HG02981 (cell line): ENCODE data around the gene LRTM1.

Source experiments
- ATAC-seq: cut with Tn5 transposase; IDR thresholded peaks from one replicate; pipeline ENCODE4 v1.9.1; 2021; ENCODE audit warnings: mild to moderate bottlenecking, moderate library complexity; ENCODE audit not compliant: unreplicated experiment

LRTM1 gene

DNA sequence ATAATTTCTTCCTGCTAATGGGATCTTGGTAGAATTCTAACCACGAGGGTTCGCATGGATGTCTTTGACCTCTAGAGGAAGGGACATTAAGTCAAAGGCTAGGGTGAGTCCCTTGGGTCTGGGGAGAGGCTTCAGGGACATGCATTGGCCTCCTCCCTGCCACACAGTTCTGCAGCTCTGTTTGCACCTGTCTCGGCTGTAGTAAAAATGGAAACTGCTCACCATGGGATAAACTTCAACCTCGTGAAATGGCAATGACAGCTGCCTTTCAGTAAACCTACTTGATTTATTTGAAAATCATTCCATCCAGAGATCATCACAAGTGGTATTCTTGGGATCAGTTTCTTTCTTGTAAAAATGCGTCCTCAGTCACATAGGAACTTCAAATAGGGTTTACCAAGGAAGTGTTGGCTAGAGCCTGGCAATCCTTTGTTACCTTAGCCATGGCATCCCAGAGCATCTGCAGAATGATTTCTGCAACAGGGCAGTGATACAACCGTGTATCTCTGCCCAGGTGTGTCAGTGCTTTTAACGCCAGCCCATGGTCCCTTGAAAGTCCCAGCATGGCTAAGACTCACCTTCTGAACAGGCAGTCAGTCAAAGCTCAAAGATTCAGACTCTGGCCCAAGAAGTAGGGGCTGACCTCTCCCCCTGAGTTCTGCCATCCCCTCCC is 14.0 kb upstream of the LRTM1 start:
- ATAC-seq: no peak

DNA sequence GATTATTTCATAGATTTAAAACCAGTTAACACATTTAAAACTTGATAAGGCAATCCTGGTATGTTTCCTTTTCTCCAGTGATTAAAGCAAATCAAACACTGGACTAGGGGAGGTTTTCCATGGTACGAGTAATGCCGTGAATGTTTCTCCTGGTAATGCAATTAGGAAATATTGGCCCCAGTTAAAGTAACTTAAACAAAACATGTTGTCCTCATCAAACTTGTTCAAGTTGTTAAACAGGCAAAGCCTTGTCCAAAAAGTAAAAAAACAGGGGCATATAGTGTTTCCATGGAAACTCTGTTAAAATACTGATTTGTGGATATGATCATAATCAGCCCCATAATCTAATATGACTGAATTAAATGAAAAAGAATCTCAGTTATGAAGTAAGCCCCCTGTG is 13.1 kb upstream of the LRTM1 start:
- no peak for ATAC-seq

DNA sequence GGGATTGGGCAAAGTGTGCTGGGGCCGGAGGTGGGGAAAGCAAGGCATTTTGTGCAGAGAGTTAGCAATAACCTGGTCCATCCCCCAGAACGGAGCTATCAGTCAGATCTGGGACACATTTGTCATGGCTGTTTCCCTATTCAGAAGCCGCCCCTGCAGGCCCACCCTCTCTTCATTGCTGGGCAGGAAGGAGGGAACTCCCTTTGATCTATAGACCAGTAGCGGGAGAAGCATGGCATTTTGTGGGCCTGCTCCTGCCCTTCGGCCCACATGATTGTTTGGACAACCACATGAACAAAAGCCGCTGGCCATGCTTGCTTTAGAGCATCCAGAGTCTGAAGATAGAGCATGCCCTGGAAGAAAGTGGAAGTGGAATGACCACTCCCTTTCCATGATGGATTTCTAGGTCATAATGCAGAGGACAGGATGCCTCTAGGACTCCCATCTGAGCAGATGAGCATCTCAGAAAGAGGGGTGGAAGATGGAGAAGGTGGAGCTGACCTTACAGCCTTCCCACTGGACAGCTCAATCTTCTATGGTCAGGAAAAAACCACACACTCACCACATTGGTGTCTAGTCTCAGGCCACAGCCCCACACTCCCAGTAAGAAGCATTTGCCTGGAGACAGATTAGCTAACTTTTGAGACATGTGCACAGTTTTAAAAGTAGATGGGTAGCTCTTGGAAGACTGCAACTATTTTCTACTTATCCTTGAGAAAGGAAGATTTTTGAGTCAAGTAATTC is 11.9 kb upstream of the LRTM1 start:
- no peak for ATAC-seq

DNA sequence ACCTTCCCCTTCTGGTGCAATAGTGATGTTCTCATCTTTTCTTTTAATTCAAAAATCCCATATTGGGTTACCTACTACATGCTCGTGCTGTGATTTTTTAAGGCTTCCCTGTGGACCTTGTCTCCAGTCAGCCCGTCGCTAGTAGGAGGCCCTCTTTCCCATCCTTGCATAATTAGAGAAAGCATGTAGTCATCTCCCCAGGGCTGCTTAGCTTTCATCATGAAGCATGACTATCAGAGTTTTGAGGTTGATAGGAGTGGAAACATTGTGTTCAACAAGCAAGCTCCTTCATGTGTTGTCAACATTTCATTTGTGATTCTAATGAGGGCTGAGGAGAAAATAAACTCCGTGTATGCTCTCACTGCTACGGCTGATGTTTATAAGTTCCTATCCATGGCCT is 8.7 kb upstream of the LRTM1 start:
- no peak for ATAC-seq

DNA sequence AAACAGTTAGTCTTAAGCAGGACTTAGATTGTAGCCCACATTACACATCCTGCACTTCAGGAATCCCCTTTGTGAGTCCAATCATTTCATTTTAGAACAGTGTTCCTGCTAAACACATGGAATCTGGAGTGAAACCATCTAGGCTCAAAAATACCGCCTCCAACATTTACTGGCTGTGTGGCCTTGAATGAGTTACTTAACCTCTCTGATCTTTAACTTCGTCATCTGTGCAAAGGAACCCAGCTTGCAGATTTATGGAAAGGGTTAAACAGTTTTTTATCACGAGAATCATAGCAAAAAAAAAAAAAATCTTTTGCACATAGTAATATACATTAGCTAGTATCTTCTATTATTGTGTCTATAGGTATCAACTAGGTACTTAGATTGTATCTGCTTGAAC is 8.0 kb upstream of the LRTM1 start:
- no peak for ATAC-seq

DNA sequence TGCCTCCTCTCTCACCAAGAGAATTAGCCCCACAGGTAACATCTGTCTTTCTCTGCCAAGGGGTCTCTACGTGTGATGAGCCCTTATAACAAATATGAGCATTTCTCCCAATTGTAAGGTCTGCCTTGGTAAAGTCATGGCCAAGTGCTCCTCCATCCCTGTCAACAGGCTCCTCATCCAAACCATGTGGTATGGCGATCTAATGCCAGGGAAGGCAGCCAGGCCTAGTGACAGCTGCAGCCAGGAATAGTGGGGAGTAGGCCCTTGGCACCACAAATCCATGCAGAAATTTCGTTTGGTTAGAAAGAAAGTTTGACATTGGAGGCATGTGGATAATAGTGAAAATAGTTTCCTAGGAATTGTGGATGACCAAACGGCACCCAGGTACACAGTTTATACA is 4.7 kb upstream of the LRTM1 start:
- ATAC-seq: no peak

DNA sequence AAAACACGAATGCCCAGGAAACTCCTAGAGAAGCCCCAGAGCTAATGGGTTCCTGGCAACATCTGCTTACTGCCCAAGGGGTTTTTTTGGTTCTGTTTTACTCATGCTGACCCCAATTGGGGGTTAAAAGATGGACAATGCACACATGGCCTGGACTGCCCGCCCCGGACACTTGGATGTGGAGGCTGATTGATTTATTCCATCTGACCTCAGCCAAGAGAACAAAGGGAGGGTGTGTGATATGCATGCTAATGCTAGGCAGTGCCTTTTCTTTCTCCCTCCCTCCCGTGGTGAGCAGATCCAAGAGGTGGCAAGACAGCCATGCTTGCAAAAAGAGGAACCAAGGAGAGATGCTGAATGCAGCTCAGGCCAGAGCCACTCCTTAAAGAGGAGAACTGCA is 3.3 kb upstream of the LRTM1 start:
- no peak for ATAC-seq

DNA sequence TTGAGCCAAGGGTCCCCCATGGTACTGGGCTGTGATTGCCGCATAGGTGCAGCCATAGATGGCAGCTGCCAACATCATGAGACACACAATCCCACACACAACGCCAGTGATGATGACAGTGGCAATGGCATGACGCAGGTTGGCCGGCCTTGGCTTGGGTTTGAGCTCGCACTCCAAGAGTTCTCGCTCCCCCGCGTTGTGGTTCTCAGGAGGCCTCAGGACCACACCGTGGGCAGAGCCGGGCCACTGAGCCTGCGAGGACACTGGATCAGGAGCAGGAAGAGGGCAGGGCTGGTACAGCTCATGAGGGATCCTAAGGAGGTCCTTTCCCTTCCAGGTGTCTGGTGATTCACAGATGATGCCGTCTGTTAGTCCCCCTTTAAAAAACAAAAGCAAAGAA is 9.3 kb downstream of the LRTM1 start:
- no peak for ATAC-seq

DNA sequence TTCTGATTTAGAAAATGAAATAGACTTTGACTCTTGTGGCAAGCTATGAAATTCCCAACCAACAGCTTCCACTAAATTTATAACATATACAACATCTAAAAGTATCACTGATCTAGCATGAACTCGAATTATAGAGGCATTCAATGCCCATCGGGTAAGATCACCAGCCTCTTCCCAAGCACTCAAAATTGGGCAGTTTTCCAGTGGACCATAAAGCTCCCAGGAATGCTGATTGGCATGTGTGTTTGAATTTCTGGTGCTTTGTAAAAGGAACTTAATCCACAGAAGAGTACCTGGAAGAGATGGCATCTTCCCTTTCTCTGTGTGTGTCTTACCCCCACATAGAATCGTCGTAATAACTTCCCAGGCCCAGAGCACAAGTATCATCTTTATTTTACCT is 10.0 kb downstream of the LRTM1 start:
- no peak for ATAC-seq

DNA sequence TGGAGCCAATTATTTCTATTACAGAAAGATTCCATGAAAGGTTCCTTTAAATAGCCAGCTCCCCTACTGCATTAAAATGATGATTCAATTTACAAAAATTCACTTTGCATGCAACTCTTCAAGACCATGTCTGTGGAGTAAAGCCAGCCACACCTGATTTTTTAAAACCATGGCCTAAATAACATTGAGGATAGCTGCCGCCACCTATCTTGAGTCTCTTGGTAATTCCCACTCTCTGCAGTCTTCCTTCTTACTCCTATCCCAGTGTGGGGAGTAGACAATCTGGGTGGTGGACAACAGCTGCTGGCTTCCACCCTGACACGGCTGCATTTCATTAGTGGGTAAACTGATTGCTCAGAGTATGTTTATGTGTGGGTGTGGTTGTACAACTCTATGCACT is 10.7 kb downstream of the LRTM1 start:
- no peak for ATAC-seq

DNA sequence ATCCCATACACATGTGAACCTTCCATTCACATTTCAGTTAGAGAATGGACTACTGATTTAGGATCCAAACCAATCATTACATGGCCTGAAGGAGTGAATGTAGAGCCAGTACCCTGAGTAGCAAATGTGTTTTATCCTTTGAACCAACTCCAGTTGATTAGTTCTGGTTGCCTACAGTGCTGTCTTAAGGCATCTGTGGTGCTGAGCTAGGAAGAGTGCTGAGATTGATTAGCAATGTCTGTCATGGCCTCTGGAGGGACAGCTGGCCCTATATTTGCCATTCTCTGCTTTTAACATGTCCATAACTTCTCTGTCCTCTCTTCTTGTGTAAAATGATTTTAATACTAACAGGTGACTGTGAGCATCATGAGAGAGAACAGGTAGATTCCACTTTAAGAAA is 11.1 kb downstream of the LRTM1 start:
- ATAC-seq: no peak

DNA sequence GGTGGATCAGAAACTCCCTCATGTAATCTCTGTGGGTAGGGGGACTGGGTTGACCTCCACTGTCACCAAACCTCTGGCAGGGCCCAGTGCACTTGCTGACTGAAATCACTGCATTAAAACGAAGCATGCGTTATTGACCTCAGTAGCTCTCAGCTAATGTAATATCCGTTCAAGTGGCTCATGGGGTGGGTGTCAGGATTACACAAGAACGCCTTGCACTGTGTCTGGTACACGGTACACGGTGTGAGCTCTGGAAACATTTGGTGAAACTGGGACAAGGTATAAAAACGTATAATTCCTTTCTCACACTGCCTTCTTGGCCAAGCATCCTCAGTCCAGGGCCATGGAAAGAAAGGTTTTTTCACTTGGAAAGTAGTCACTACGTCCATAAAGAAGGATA is 11.9 kb downstream of the LRTM1 start:
- no peak for ATAC-seq

DNA sequence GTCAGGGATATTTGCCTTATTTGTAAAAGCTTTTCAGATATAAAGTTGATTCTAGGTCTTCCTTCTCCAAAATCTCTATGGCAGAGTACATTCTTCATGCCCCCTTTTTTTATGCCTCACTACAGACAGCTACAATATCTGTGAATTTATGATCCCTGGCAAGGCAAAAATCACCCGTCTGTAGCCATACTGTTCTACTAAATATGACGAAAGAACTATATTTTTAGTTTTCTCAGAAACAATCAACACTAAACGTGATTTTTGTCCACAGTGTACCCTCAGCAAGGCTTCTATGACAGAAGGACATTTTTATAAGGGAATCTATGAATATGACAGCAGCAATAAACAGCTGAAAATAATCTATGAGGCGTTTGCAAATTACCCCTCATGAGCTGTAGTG is 12.7 kb downstream of the LRTM1 start:
- ATAC-seq: no peak

DNA sequence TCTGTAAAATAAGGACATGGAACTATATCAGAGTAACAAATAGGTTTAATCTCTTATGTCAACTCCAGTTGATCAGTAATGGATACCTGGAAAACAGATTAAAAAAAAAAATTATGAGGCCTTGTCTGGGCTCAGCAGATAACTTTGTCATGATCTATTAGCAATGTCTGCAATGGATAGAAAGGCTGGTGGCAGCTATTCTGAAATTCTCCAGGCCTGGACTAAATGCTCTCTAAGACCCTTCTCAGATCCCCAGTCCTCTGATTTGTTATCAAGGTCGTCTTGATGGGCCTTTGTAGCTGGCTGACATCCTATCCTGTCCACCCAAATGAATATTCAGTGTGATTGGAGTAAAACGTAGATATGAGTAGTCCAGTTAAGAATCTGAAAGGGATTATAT is 13.7 kb downstream of the LRTM1 start:
- ATAC-seq: no peak

DNA sequence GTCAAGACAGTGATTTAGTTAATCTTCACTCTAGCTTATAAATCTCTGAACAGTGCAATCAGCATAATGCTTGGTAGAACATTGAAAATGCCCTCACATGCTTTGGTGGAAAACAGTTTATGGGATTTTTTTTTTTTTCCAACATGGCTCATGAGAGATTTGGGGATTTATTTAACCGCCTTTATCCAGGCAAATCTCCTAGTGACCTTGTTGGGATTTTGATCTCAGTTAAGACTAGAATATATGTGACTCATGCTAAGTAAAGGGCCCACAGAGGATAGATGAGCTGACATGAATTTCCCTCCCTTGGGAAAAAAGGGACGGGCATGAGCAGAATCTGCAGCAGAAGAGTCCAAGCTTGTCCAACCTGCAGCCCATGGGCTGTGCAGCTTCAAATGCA is 18.7 kb downstream of the LRTM1 start:
- no peak for ATAC-seq

DNA sequence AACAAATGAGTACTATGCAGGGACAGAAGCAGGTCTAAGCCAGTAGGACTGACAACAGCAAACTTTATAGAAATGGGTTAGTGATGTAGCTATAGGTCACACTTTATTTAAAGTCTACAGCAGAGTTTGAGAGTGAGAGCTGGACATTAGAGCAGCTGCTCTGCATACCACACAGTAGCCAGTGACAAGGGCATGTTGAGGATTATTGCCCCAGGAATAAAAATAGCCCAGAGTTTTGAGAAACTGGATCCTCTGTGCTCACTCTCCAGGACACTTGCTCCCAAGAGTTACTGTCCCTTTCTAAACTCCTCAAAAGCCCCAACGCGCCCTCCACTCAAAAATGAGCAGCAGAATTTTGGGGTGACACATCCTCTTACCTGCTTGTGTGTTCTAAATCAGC is 21.1 kb downstream of the LRTM1 start:
- ATAC-seq: no peak

DNA sequence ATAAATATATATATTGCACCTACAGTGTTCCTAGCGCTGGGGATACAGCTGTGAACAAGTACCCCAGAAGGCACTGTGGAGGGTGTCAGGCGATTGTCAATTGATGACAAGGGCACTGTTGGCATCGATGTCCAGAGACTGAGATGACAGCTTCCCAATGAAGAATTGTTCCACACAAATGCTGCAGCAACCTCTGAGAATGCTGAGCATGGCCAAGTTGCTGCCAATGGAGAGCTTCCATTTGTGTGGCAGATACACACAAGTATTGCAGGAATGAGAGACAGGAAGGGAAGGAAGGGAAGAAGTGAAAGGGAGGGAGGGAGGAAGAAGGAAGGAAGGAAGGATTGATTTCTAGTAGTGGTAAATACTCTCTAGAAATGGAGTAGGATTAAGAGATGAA is 21.9 kb downstream of the LRTM1 start:
- no peak for ATAC-seq

DNA sequence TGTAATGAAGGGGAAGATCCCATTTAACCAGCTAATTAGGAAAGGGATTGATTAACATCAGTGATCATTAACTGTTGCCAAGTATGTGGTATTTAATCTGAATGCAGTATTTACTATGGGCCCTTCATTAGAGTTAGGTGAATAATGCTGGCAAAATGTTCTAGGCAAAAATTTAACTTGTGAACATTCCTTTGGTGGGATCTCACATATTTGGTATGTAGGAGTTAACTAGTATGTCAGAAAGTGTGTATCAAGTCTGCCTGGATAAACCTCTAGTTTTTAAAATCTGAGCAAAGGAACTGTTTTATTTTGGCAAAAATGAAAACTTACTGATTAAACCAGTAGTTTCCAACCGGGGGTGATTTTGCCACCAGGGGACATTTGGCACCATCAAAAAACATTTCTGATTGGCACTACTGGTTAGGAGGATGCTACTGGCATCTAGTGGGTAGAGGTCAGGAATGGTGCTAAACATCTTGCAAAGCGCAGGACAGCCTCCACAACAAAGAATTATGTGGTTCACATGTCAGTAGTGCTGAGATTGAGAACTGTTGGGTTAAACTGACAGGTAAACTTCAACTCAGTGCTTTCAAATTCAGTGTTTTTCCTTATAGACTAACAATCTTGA is 22.5 kb downstream of the LRTM1 start:
- ATAC-seq: no peak

DNA sequence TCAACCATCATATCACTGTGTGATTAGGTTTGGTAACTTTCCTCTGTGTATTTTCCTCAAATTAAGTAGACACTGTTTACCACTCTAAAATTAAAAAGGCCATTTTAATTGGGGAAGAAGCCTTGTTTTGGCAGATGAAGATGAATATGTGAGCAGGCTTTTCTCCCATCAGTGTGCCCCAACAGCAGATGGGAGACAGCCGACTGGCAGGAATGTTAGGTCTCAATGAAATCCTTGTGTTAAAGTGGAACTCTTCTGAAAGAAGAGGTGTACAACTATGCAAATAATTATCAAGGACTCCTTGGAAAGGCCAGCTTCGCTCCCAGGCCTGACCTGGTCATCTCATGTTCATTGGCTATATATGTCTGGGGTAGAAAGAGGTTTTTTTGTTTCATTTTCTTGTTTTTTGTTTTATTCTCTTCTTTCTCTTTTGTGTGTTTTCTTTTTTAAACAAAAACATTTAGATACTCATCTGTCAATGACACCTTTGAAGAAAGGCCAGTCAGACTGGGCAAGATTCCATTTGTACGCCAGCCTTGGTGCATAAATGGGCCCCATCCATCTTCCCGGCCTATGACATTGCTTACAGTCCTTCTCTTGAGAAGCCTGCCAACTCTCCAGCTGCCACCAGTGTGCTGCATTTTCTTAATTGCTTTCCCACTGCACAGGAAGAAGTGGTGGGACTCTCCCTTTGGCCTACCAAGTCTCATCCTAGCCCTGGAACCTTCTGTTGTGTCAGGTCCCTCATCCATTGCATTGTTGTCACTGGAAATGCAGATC is 25.8 kb downstream of the LRTM1 start:
- ATAC-seq: no peak

DNA sequence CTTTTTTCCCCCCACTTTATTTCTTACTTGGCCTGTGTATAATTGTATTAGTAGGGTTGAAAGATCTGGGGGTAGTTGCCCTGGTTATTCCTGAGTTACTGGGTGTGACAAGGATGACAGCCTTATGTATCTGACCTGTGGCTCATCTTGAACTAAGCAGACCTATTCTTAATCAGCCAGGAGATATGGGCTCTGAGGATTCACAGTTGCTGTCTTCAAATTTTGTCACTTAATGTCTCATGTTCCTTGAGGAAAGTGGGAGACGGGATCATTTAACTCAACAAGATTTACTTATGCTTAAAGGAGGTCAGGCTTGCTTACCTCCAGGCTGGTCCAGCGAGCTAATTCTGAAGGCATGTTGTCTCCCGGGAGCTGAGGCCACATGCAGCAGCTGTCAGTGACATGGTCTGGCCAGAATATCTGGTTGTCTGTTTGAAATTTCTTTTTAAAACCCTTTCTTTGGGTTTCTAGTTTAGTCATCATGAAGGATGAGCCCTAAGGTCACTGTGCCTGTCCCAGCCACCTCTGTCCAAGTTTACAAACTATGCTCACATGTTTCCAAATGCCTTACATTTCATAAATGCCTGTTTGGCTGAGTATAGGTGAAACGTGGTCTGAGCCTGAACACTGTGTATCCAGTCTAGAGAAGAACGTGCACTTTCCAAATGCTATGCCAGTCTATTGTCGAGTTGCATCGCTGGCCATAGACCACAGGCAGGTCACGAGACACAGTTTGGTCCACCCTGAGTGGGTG is 26.8 kb downstream of the LRTM1 start:
- ATAC-seq: no peak

DNA sequence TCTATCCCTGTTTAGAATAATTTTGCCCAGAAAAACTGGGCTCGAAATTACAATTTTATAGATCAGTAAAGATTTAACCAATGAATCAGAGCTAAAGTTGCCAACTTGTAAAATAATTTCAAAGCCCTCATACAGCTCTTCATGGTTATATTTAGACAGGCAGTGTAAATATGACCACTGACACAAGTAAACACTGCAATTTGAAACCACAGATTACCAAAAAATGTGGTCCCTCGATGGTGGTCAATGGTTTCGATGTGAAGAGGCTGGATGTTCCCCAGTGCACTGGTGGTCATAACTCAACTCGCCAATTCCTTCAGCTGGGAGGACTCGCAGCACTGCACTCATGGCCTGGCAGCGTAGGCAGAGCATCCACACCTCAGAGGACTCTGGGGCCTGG is 28.6 kb downstream of the LRTM1 start:
- no peak for ATAC-seq
